DMS53 (cell line): Measurements from ENCODE around the gene DPF3.

Source experiments
- DNase-seq: peaks from one replicate; lab custom pipeline; 2025; lab: John Stamatoyannopoulos, UW

DPF3 gene

GRCh38 chr14:72839351-72839750 is 54.5 kb downstream of the DPF3 start:
- no peak for DNase-seq

DNA sequence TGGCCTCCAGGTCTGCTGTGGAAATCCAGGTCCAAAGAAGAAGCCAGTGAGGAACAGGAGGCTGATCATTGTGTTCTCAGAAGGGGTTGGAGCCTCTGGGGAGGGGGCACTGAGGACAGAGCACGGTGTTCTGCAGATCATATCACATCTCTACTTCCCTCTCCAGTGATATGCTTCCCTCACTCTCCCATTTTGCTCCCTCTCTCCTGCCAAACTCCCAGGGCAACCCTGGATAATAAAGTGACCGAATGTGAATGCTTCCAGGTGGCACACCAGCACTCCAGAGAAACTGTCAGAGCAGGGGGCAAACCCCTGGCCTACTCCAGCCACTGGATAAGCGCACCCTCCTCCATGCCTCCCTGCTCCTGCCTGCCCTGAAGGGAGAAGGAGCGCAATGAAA is 57.8 kb downstream of the DPF3 start:
- no peak for DNase-seq

- DNase-seq, result no peak
Measured at GRCh38 chr14:72833174-72833573, 60.7 kb downstream of the DPF3 start.

DNA sequence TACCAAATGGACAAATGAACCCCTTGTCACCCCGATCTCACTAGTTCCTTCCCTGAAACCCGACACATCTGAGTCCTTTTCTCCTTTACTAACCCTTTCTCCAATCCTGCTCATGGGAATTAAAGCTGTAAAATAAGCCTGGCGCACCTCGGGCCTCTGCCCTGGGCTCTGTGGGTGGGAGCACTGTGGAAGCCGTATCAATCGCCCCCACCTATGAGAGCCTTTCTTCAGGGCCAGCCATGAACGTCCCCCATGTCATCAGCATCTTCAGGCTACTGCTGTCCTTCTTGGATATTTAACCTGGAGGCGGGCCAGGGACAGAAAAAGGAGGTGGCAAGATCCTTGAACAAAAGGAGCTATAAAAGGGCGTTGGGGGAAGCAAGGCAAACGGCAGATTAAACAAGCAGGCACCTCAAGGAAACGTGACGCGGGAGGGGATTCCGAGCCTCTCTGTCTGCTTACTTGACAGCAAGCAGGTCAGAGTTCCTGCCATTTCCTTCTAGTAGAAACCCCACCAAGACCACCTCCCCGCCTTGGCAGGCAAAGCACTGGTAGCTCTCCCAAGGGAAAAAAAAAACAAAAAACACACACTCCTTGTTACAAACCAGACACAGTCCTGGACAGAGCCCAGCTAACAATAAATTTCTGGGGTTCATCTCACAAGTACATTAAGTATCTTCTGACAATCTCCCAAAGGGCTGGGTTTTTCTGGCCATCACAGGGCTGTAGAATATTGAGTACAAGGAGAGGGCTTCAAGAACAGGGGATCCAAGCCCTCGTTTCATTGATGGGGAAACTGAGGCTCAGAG is 62.9 kb downstream of the DPF3 start:
- no peak for DNase-seq

DNA sequence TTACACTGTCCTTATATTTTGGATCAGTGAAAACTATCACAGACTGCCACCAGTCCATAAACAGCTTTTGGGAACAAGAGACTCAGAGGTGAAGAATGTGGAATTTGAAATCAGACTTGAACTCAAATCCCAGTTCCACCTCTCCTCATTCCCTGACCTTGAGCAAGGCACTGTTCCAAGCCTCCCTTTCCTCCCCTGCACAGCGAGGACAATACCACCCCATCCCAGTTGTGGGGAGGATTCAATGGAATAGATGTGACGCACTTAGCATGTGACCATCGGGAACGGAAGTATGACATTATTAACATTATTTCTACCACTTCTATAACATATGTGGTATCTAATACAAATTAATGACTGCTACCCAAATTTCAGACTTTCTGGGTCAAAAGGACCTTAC is 63.5 kb downstream of the DPF3 start:
- no peak for DNase-seq

DNA sequence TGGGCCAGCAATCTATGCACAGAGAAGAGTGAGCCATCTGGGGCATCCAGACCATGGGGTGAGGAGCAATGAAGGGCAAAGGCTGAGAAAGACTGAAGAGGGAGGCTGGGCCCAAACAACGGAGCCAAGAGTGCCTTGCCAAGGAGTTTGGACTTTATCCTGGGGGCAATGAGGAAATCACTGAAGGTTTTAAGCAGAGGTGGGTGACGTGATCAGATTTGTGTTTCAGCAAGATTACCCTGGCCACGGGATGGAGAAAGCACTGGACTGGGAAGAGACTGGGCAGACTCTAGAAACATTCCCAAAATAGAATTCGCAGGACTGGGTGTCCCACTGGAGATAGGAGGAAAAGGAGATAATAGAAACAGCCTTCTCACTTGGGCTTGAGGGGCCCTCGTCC is 65.3 kb downstream of the DPF3 start:
- DNase-seq, result no peak

DNA sequence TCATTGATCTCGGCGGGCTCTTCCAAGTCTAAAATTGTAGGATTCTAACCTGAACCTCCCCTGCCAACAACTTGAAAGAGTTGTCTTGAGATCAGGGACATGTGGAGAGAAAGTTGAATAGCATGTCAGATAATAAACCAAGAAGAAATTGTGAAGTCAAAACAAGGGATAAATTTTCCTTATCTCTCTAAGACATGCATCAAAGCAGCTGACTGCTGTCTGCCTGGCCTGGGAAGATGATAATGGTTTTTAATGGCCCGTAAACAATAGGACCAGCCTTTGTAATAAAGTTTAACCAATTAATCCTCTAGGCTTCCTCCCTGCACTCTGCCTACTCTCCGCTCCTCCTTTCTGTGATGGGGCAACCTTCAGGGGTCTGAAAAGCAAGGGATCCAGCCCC is 67.9 kb downstream of the DPF3 start:
- DNase-seq, result no peak

- DNase-seq, result no peak
Measured at GRCh38 chr14:72825486-72825885, 68.4 kb downstream of the DPF3 start.

DNA sequence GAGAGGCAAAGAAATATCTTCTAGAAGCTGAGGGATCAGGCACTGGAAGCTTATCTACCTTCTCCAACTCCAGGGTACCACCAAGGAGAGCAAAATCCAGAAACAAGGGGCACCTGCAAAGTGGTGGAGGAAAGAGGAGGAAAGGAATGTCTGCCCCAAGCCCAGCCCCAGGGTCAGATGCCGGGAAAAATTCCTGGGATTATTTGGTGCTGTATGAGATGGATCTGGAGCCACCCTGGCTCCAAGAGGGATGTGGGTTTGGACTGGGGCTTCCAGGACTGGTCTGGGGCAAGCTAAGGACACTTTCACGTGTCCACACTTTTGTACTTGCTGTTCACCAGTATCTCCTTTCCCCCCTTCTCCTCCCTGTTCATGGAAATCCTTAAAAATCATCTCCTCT is 69.8 kb downstream of the DPF3 start:
- DNase-seq, result no peak

DNA sequence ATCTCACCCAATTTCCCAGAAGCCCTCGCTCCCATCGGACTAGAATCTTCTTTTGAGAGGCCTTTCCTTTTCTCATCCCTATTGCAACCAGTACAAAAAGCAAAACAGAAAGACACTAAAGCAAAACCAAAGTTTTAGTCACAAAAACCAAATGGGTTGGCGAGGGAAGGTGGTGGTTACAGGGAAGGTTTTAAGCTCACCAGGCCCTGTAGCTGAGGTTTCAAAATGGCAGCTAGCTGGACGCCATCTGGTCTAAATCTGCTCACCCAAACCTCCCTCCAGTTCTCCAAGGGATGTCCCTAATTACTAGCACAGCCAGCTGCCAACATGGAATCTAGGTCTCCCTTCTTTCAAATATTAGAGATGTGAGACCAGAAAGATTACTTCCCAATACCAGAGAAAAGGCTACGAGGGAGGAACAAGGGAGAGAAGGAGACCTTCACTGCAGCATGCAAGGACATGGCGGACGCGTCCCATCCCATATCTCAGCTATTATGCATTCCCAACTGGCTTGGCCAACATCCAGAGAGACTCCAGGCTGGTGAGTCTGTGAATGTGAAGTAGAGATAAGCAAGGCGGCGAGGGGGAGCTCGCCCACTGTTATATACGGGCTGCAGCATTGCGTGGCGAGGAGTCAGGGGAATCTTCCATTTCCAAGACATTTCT is 70.8 kb downstream of the DPF3 start:
- DNase-seq, result no peak

- peak; percentile 3 for DNase-seq
Measured at GRCh38 chr14:72818998-72819397, 74.9 kb downstream of the DPF3 start.

DNA sequence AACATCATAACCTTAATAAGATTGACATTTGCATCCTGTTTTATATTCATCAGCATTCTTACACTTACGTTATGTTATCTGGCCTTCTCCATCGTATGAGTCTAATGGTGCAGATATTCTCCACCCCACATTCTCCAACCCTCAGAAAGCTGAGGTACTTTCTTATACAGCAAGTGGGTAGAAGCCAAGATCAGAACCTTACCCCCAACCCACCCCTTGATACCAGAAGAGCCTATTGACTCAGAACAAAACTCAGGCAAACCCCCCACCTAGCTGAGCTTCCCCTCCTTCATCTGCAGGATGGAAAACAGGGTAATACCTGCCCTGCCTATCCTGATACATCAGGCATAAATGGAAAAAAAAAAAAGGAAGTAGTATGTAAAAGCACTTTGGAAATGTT is 77.6 kb downstream of the DPF3 start:
- no peak for DNase-seq

GRCh38 chr14:72815430-72815829 is 78.5 kb downstream of the DPF3 start:
- DNase-seq, result no peak

- no peak for DNase-seq
Measured at GRCh38 chr14:72812292-72812851, 81.5 kb downstream of the DPF3 start.

- no peak for DNase-seq
Measured at GRCh38 chr14:72810201-72810600, 83.7 kb downstream of the DPF3 start.

GRCh38 chr14:72809063-72809462 is 84.8 kb downstream of the DPF3 start:
- no peak for DNase-seq

DNA sequence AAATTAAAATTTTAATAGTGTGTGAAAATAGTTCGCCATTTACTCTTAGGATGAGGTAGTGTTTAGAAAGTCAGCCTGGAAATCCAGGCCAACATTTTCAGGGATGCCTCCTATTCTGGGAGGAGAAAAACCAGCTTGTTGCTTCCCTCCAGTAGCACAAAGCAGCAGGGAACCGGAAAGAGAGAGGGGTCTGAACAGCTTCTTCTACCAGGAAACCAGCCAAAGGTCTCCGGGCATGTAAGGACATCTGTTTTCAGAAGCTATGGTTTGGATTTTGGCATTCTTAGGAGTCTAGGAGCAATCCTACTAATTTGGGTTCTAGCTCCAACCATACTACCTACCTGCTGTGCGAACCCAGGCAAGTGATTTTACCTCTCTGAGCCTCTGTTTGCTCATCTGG is 85.3 kb downstream of the DPF3 start:
- DNase-seq, result no peak

- DNase-seq, result no peak
Measured at GRCh38 chr14:72802588-72802946, 91.3 kb downstream of the DPF3 start.

- DNase-seq, result no peak
Measured at GRCh38 chr14:72801836-72802587, 91.9 kb downstream of the DPF3 start.

GRCh38 chr14:72801381-72801812 is 92.5 kb downstream of the DPF3 start:
- DNase-seq, result no peak

DNA sequence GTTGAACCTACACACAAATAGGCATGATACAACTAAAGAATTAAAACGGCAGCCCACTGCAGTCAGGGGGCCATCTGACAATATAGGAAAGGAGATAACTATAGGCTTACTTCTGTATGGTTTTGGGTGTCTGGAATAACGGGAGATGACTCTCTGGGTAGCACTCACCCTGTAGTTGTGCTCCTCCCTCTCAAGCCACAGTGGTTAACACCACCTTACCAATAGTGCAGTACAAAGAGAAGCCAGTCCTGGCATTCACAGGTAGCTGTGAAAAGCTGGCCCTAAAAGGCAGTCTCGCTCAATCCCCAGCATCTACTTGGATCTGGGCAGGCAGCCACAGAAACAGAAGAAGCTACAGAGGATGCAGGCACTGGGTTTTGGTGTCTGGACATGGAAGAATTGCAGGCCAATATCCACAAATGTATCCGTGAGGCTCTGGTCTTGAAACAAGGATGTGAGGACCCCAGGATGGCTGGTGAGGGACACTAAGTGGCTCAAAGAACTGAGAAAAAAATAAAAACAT is 93.0 kb downstream of the DPF3 start:
- no peak for DNase-seq

- DNase-seq, result no peak
Measured at GRCh38 chr14:72800296-72800695, 93.6 kb downstream of the DPF3 start.
